NCI-H2081 treated with DMSO at 0.1 percent for 48 hours (cell line): ENCODE results near the gene ZCCHC8.
"Not testable (repeated sequence)": the region's sequence is repeated elsewhere in the genome, so short reads cannot be mapped to it uniquely, and the experiment has no call there.

Experiments used
- DNase-seq: peaks from one replicate; lab custom pipeline; 2025; lab: John Stamatoyannopoulos, UW

The ZCCHC8 gene

GRCh38 chr12:122508163-122508562, 7.4 kb upstream of the ZCCHC8 start:
- no peak for DNase-seq

DNA sequence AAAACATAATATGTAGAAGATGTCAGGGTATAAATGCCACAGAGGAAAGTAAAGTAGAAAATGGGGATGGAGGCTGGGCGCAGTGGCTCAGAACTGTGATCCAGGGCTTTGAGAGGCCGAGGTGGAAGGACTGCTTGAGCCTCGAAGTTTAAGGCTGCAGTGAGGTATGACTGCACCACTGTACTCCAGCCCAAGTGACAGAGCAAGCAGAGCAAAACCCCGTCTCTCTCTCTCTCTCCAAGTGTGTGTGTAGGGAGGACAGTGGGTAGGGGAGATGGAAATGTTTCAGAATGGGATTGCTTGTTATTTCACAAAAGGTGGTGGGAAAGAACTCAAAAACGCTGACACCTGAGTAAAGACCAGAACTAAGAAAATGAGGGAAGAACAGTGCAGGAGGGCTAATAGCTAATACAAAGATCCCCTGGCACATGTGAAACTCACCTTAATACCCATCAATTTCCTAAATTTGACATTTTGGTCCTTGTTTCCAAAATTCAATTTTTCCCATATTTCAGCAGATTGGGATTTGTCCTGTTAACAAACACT, 5.7 kb upstream of the ZCCHC8 start:
- no peak for DNase-seq

DNA sequence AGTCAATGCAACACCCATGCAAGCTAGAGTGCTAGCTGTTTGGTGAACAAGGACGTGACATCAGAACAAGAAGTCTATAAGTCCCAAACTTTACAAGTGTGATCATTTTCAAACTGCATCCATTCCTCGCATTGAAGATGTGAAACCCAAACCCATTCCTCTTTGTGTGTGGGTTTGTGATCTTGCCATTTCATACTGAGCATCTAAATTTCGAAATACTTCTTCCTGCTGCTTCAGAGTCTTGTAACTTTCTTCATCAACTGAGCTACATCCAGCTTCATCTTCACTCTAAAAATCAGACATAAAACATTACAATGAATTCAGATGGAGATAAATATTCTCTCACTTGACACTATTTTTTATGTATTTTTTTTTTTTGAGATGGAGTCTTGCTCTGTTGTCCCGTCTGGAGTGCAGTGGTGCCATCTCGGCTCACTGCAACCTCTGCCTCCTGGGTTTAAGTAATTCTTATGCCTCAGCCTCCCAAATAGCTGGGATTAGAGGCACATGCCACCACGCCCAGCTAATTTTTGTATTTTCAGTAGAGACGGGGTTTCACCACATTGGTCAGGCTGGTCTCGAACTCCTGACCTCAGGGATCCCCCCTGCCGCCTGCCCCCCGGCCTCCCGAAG, 4.8 kb upstream of the ZCCHC8 start:
- DNase-seq: no peak

DNA sequence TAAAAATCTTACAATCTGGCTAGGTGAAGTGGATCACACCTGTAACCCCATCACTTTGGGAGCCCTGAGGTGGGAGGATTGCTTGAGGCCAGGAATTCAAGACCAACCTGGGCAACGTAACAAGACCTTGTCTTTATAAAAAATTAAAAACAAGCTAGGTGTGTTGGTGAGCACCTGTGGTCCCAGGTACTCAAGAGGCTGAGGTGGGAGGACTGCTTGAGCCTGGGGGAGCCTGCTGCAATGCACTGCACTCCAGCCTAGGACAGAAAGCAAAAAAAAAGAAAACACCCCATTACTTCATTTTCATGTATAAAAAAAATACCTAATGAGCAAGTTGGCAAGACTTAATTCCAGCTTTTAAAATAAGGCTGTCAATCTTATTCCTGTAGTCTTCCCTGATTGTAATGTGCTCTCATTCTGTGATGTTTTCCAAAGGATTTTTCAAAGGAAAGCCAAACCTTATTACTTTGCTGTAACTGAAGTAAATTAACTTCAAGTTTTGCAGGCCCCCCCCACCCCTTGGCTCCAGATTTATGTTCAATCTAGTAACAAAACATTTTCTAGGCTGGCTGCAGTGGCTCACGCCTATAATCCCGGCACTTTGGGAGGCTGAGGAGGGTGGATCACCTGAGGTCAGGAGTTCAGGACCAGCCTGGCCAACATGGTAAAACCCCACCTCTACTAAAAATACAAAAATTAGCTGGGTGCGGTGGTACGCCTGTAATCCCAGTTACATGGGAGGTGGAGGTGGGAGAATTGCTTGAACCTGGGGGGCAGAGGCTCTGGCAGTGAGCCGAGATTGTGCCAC, 3.3 kb upstream of the ZCCHC8 start:
- DNase-seq: no peak

GRCh38 chr12:122503147-122503751, 2.5 kb upstream of the ZCCHC8 start:
- no peak for DNase-seq

DNA sequence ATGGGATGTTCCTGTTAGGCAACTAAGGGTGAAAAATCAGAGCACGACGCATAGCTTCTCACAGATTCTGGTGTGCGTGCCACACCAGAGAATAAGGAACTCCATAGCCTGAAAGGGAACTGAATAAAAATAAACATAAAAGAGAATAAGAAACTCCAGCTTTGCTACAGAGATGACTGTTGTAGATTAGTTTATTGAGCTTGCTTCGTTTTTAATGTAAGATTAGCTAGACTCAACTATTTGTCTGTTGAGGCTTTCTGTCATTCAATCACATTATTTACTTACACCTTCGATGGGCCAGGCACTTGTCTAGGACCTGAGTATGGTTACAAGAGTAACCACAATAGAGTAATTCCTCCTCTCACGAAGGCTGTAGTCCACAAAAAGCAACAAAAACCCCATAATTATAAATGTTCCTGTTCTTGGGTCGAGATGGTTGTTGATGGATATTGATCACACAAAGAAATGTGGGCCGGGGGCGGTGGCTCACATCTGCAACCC, 807 bp upstream of the ZCCHC8 start:
- no peak for DNase-seq

DNA sequence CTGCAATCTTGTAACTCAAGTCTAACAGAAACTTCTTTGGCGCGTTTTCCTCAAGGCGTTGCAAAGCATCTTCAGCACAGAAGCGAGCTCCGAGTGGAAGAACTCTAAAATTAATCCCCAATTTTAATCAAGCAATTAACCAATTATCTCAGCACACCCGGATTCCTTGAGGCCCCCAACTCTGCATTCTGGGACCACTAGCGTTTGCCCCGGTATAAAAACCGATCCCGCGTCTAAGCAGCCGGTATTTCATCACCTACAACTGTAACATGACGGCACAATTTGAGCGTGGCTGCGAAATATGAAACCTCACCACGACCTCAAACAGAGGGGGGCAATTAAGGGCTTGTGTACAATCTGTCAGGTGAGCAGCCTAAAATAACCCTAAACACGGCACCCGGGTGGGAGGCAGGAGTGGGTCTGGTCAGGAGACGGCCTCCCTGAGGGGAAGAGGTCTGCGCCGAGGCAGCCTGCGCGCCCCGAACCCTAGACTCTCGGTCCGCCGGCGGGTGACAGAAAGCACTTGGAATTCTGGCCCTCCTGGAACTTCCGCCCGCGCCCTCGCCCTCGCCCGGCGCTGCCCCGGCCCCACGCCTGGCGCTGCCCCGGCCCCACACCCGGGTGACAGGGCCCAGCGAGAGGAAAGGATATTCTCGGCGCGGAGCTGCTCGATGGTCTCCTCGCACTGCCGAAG, 594 bp downstream of the ZCCHC8 start:
- DNase-seq: peak; percentile 20

- DNase-seq: no peak
Measured at GRCh38 chr12:122495258-122495657, 5.5 kb downstream of the ZCCHC8 start.

- not testable (repeated sequence) for DNase-seq
Measured at GRCh38 chr12:122493222-122493621, 7.5 kb downstream of the ZCCHC8 start.

GRCh38 chr12:122491991-122492390, 8.7 kb downstream of the ZCCHC8 start:
- DNase-seq: no peak

DNA sequence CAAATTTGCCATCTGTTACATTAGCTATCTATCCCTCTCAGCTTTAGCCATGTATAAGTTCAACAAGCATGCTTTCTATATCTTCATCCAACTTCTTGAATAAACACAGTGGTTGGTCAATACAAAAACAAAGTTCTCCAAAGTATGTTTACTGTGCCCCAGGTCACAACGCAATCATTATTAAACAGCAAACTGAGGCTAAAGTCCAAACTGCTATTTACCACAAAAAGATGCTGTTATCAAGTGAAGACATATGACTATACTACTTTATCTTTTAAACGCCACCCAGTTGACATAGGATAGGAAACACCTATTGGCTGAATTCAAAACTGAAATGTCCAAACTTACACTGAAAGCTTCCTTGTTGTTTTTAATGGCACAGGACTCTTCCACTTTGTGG, 11.7 kb downstream of the ZCCHC8 start:
- DNase-seq: no peak

DNA sequence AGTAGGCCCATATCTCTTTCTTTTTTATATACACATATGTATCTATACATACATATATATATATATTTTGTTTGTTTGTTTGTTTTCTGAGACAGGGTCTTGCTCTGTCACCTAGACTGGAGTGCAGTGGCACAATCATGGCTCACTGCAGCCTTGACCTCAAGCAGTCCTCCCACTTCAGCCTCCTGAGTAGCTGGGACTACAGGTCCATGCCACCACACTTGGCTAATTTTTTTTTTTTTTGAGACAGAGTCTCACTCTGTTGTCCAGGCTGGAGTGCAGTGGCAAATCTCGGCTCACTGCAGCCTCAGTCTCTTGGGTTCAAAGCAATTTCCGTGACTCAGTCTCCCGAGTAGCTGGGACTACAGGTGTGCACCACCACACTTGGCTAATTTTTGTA, 12.9 kb downstream of the ZCCHC8 start:
- not testable (repeated sequence) for DNase-seq

DNA sequence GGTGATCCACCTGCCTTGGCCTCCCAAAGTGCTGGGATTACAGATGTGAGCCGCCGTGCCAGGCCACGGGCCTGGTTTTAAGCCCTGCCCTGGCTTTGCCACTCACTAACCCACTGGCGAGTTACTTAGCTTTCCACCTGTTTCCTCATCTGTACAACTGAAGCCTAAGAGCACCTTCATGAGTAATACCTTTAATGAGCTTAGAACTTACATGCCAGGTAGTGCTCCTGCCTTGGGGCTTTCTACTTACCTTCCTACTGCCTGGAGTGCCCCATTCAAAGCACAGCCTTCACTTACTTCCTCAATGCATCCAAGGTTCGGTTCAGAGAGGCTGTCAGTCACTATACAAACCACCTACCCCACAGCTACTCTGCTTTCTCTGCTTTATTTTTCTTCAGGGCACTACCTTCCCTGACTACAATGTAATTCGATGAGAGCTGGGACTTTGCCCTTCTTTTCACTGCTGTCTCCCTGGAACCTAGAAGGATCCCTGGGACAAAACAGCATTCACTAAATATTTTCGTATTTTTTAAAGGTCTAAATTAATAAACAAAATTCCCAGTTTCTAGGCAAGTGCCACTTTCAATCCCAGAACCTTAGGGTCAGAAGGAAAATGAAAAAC, 13.8 kb downstream of the ZCCHC8 start:
- no peak for DNase-seq

DNA sequence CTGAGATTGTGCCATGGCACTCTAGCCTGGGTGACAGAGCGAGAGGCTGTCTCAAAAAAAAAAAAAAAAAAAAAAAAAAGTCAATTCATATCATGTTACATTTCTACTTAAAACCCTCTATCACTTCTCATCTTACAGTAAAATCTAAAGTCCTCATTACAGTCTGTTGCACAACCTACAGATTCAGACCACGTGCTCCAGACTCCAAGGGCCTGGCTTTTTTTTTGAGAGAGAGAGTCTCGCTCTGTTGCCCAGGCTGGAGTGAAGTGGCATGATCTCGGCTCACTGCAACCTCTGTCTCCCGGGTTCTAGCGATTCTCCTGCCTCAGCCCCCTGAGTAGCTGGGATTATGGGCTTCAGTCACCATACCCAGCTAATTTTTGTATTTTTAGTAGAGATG, 14.4 kb downstream of the ZCCHC8 start:
- DNase-seq: not testable (repeated sequence)

DNA sequence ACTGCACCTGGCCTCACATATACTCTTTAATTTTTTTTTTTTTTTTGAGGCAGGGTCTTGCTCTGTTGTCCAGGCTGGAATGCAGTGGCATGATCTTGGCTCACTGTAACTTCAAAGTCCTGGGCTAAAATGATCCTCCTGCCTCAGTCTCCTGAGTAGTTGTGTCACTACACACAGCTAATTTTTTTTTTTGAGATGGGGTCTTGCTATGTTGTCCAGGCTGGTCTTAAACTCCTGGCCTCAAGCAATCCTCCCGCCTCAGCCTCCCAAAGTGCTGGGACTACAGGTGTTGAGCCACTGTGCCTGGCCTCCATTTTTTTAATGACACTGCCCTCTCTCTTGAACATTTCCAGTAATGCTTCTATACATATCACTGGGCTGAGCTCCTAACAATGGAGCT, 16.3 kb downstream of the ZCCHC8 start:
- DNase-seq: not testable (repeated sequence)

DNA sequence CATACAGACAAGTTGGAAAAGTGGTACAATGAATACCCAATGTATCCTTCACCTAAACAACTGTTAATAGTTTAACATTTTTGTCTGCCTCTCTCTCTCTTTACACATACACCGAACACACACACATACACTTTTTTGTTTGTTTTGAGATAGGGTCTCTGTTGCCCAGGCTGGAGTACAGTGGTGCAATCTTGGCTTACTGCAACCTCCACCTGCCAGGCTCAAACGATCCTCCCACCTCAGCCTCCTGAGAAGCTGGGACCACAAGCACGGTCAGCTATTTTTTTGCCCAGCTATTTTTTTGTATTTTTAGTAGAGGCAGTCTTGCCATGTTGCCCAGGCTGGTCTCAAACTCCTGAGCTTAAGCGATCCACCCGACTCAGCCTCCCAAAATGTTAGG, 16.8 kb downstream of the ZCCHC8 start:
- DNase-seq: no peak

DNA sequence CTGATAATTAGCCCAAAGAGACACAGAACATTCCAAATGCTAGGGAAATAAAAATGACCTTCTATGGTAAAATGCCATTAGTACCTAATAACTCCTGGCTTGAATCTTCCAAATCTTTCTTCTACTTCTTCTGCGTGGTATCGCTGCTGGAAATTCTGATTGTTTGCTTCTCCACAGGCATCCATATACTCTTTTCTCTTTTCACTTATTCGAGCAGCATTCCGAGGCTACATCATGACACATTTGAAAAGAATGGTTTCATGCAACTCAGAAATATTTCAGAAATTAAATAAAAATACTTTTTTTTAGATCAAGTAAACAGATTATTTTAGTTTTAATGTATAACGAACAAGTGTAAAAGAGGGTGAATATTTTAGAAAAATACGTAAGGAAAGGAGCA, 18.9 kb downstream of the ZCCHC8 start:
- no peak for DNase-seq

DNA sequence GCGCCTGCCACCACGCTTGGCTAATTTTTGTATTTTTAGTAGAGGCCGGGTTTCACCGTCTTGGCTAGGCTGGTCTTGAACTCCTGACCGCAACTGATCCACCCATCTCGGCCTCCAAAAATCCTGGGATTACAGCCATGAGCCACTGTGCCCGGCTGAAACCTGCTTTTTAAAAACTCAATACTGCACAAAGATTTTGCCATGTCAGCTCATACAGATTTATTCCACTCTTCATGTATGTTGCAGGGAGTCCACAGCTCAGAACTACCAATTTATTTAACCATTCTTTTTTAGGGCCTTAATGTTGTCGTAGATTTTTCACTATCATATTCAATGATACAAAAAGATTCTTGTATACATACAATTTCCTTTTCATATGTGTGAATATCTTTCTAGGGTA, 20.0 kb downstream of the ZCCHC8 start:
- DNase-seq: no peak

- no peak for DNase-seq
Measured at GRCh38 chr12:122474324-122474716, 26.4 kb downstream of the ZCCHC8 start.

DNA sequence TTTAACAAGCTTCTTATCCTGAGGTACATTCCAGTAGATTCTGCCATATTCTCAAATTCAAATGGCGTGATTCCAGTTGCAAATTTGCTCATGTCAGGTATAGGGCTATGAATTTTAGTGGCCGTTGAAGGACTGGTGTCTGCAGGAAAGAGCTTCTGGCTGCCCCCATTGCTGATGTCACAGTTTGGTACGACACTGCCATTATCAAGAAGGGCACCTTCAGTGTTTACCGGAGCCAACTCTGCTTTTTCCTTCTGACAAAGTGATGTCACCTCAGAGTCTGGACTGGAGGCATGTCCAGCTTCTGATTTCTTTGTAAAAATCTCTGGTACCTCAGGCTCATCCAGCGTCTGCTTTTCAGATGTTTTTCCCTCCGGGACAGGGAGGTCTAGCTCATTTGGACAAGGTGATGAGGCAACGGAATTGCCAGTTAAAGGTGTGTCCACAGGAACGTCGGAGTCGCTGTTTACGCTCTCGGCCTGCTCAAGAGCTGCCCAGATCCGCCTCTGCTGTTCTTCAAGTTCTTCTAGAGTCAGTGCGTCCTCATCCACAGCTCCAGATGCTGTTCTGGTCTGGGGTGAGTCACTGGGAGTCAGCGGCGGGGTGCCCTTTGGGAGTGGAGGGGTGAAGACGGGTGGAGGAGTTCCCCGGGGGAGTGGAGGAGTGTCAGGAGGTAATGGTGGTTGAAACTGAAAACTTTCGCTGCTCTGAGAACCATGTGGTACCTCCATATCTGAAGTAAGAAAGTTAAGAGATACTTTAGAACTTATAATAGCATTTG, 27.0 kb downstream of the ZCCHC8 start:
- no peak for DNase-seq
